H1 (cell line): ENCODE results near the gene PEX5L. TPM values are rescaled to one million over a fixed set of nuclear protein-coding genes. Genes with fewer than 3 reads are reported as not detected.

Experiments
- CTCF ChIA-PET: fragments of 300-600 bp; sonication (Branson Sonifier 250); formaldehyde crosslinking; loops from one replicate; lab custom pipeline; 2021; ENCODE audit not compliant: partially characterized antibody; lab: Charles Lee
- POLR2A ChIA-PET: fragments of 300-600 bp; sonication (Branson Sonifier 250); formaldehyde crosslinking; loops from one replicate; lab custom pipeline; 2021; ENCODE audit warnings: inconsistent platforms; ENCODE audit not compliant: partially characterized antibody; lab: Charles Lee
- DNase-seq, 2 experiments: peaks; one replicate each; pipeline versions ENCODE4 v3.0.0 to v3.0.0-alpha.2; 2010 to 2022; ENCODE audit warnings: low spot score in 2 of 2, low read depth in 1 of 2, mixed read lengths in 1 of 2
- FAIRE-seq: peaks from 2 replicates; lab custom pipeline; 2011; peaks lifted over from hg19 to GRCh38; lab: Jason Lieb, UNC
- H2AFZ ChIP-seq: 2 replicates; pipeline ENCODE4 v1.8.1; 2012; ENCODE audit warnings: low read length, inconsistent platforms
- H2AK5ac ChIP-seq: 2 replicates; pipeline ENCODE4 v1.6.1; 2013; ENCODE audit warnings: low read depth, low read length
- H2BK120ac ChIP-seq: replicated peaks from 2 replicates; pipeline ENCODE3; 2013; ENCODE audit warnings: low read depth, low read length, inconsistent platforms
- H2BK12ac ChIP-seq: 2 replicates; pipeline ENCODE4 v1.6.1; 2013; ENCODE audit warnings: low read depth, low read length
- H2BK15ac ChIP-seq: 2 replicates; pipeline ENCODE4 v1.6.1; 2013; ENCODE audit warnings: low read length
- H2BK20ac ChIP-seq: 2 replicates; pipeline ENCODE4 v1.6.1; 2013; ENCODE audit warnings: low read length
- H2BK5ac ChIP-seq: 2 replicates; pipeline ENCODE4 v1.6.1; 2013; ENCODE audit warnings: low read depth, low read length
- H3K14ac ChIP-seq: 2 replicates; pipeline ENCODE4 v1.6.1; 2013; ENCODE audit warnings: inconsistent platforms; ENCODE audit not compliant: insufficient read length
- H3K18ac ChIP-seq: 2 replicates; pipeline ENCODE4 v1.6.1; 2013; ENCODE audit warnings: low read length; ENCODE audit errors: extremely low read depth
- H3K23ac ChIP-seq: 2 replicates; pipeline ENCODE4 v1.6.1; 2013; ENCODE audit warnings: inconsistent platforms; ENCODE audit not compliant: insufficient read length
- H3K23me2 ChIP-seq: 2 replicates; pipeline ENCODE4 v1.6.1; 2013; ENCODE audit warnings: low read depth, low read length
- H3K27ac ChIP-seq: 2 replicates; pipeline ENCODE4 v1.6.1; 2011; ENCODE audit warnings: low read depth, low read length, inconsistent platforms
- H3K27me3 ChIP-seq, 4 experiments: replicated peaks in 1 of 4; 1 replicate in 1 of 4; 2 replicates in 3 of 4; pipeline versions ENCODE4 v1.6.1 to v1.8.1; 2011 to 2013; ENCODE audit warnings: low read length in 3 of 4, mild to moderate bottlenecking in 3 of 4, inconsistent platforms in 2 of 4, mixed read lengths in 2 of 4, moderate library complexity in 1 of 4; ENCODE audit not compliant: control insufficient read depth in 3 of 4, insufficient read depth in 3 of 4; ENCODE audit errors: extremely low read depth in 1 of 4
- H3K36me3 ChIP-seq, 4 experiments: 2 replicates each; pipeline versions ENCODE4 v1.6.1 to v1.8.1; 2011 to 2013; ENCODE audit warnings: mild to moderate bottlenecking in 4 of 4, low read length in 3 of 4, moderate library complexity in 2 of 4, control low read depth in 1 of 4, inconsistent platforms in 1 of 4; ENCODE audit not compliant: insufficient read depth in 4 of 4, control insufficient read depth in 2 of 4
- H3K4ac ChIP-seq: replicated peaks from 2 replicates; pipeline ENCODE3; 2013; ENCODE audit warnings: low read length, low read depth, mixed read lengths, inconsistent platforms; ENCODE audit not compliant: insufficient read length
- H3K4me1 ChIP-seq, 4 experiments: replicated peaks in 1 of 4; 1 replicate in 1 of 4; 2 replicates in 3 of 4; pipeline versions ENCODE4 v1.6.1 to v1.8.1; 2011 to 2013; ENCODE audit warnings: low read length in 3 of 4, inconsistent platforms in 2 of 4, mixed read lengths in 1 of 4; ENCODE audit not compliant: insufficient read depth in 4 of 4, control insufficient read depth in 3 of 4
- H3K4me2 ChIP-seq, 2 experiments: 2 replicates each; pipeline versions ENCODE4 v1.6.1 to v1.8.1; 2011 to 2013; ENCODE audit warnings: low read depth in 2 of 2, low read length in 2 of 2, control low read depth in 1 of 2, inconsistent platforms in 1 of 2, mild to moderate bottlenecking in 1 of 2; ENCODE audit not compliant: insufficient read depth in 1 of 2
- H3K4me3 ChIP-seq, 4 experiments: fragments of 200-600, 300-600 bp in 1 of 4; sonication (generic), shearing (Covaris generic), sonication (Bioruptor Twin) in 1 of 4; 2 replicates each; pipeline versions ENCODE4 v1.5.1 to v1.8.1; 2011 to 2016; ENCODE audit warnings: low read length in 4 of 4, low read depth in 3 of 4, control low read depth in 2 of 4, inconsistent platforms in 2 of 4, mild to moderate bottlenecking in 2 of 4, mixed read lengths in 1 of 4, moderate library complexity in 1 of 4; ENCODE audit not compliant: insufficient read depth in 2 of 4; ENCODE audit errors: extremely low read depth in 1 of 4
- H3K56ac ChIP-seq: replicated peaks from 2 replicates; pipeline ENCODE3; 2013; ENCODE audit warnings: low read depth, mild to moderate bottlenecking, mixed read lengths, low read length, inconsistent platforms; ENCODE audit not compliant: insufficient read length
- H3K79me1 ChIP-seq: 2 replicates; pipeline ENCODE4 v1.6.1; 2013; ENCODE audit warnings: low read depth, low read length, control low read depth
- H3K79me2 ChIP-seq, 2 experiments: 2 replicates each; pipeline versions ENCODE4 v1.6.1 to v1.8.1; 2012 to 2013; ENCODE audit warnings: low read length in 2 of 2, mild to moderate bottlenecking in 2 of 2, inconsistent platforms in 1 of 2; ENCODE audit not compliant: insufficient read depth in 2 of 2, control insufficient read depth in 1 of 2
- H3K9ac ChIP-seq, 4 experiments: replicated peaks in 1 of 4; 1 replicate in 1 of 4; 2 replicates in 3 of 4; pipeline versions ENCODE4 v1.6.1 to v1.8.1; 2011 to 2013; ENCODE audit warnings: low read depth in 3 of 4, low read length in 3 of 4, control low read depth in 2 of 4, mild to moderate bottlenecking in 2 of 4, moderate library complexity in 2 of 4, inconsistent platforms in 1 of 4; ENCODE audit errors: extremely low read depth in 1 of 4
- H3K9me3 ChIP-seq, 2 experiments: 2 replicates each; pipeline versions ENCODE4 v1.6.1 to v1.8.1; 2012 to 2013; ENCODE audit warnings: mild to moderate bottlenecking in 2 of 2, moderate library complexity in 2 of 2, control low read depth in 1 of 2, inconsistent platforms in 1 of 2, low read depth in 1 of 2, low read length in 1 of 2, mixed read lengths in 1 of 2; ENCODE audit not compliant: insufficient read depth in 2 of 2
- H4K20me1 ChIP-seq, 2 experiments: replicated peaks in 1 of 2; 2 replicates each; pipeline versions ENCODE3 to v1.8.1; 2011 to 2013; ENCODE audit warnings: inconsistent platforms in 2 of 2, low read length in 2 of 2, mild to moderate bottlenecking in 1 of 2; ENCODE audit not compliant: insufficient read depth in 2 of 2, control insufficient read depth in 1 of 2
- H4K5ac ChIP-seq: 2 replicates; pipeline ENCODE4 v1.6.1; 2013; ENCODE audit warnings: low read length, low read depth, mixed read lengths, inconsistent platforms; ENCODE audit not compliant: insufficient read length
- H4K8ac ChIP-seq: 2 replicates; pipeline ENCODE4 v1.8.0; 2013; ENCODE audit warnings: mild to moderate bottlenecking, moderate library complexity, low read length, inconsistent platforms; ENCODE audit not compliant: insufficient read depth; ENCODE audit errors: extremely low read depth
- H4K91ac ChIP-seq: replicated peaks from 2 replicates; pipeline ENCODE3; 2013; ENCODE audit warnings: low read length, mixed read lengths, inconsistent platforms; ENCODE audit not compliant: insufficient read length
- ATF2 ChIP-seq: IDR thresholded peaks from 2 replicates; pipeline ENCODE4 v1.6.1; 2012; ENCODE audit warnings: low read length, inconsistent platforms
- BACH1 ChIP-seq: IDR thresholded peaks from 2 replicates; pipeline ENCODE4 v1.6.1; 2012; ENCODE audit warnings: low read length, improper control_type of control experiment
- CREB1 ChIP-seq: IDR thresholded peaks from 2 replicates; pipeline ENCODE4 v1.6.1; 2012; ENCODE audit warnings: inconsistent platforms
- EZH2 ChIP-seq: fragments of 200-600 bp; sonication (generic); IDR thresholded peaks from 2 replicates; pipeline ENCODE4 v1.7.1; 2012; ENCODE audit warnings: low read depth, mild to moderate bottlenecking, moderate library complexity, low read length, inconsistent platforms; ENCODE audit not compliant: severe bottlenecking
- SIRT6 ChIP-seq: IDR thresholded peaks from one replicate; pipeline ENCODE4 v1.7.1; 2012; ENCODE audit warnings: low read length, inconsistent platforms
- SP1 ChIP-seq: IDR thresholded peaks from 2 replicates; pipeline ENCODE4 v1.6.1; 2011; ENCODE audit warnings: low read depth, low read length
- WGBS, 2 experiments: shearing (Covaris generic) in 1 of 2; methylation state at CpG; one replicate each; pipeline versions ENCODE4 v1.1.6 to v1.1.7; 2013 to 2015; ENCODE audit warnings: low lambda C conversion rate in 2 of 2, mixed read lengths in 2 of 2, inconsistent platforms in 1 of 2, low coverage in 1 of 2, missing lambda C conversion rate in 1 of 2; ENCODE audit not compliant: insufficient replicate concordance in 2 of 2, insufficient coverage in 1 of 2, insufficient read length in 1 of 2; ENCODE audit errors: extremely low coverage in 1 of 2, missing lambda C conversion rate in 1 of 2; 5-methylcytosine and 5-hydroxymethylcytosine counted together
- polyA plus RNA-seq, 7 experiments: library from polyadenylated mRNA; depleted of rRNA in 3 of 7; stranded (reverse) in 5 of 7; unstranded in 2 of 7; fragments of >200 nt in 5 of 7; fragments of 200-250 nt in 2 of 7; gene quantifications; 1 replicate in 5 of 7; 2 replicates in 1 of 7; 4 replicates in 1 of 7; pipeline versions ENCODE4 v1.2.1 to v1.2.3, GENCODE V29; 2011 to 2013; ENCODE audit warnings: missing spikeins in 2 of 7, mixed read lengths in 2 of 7
- total RNA-seq: library from RNA; stranded (reverse); fragmentation: NEBNext Ultra II Directional; extraction: Animal tissue kit (Norgen Biotek cat#: 25700); gene quantifications from 2 replicates; pipeline ENCODE4 v1.2.1, GENCODE V29; 2021

Gene PEX5L
- total and polyA plus RNA-seq, 2 of the 8 experiments (the other 6 are each of a cell fraction or from before 2014, with no cell fraction given) = 0.80 to 4.2 TPM

DNA sequence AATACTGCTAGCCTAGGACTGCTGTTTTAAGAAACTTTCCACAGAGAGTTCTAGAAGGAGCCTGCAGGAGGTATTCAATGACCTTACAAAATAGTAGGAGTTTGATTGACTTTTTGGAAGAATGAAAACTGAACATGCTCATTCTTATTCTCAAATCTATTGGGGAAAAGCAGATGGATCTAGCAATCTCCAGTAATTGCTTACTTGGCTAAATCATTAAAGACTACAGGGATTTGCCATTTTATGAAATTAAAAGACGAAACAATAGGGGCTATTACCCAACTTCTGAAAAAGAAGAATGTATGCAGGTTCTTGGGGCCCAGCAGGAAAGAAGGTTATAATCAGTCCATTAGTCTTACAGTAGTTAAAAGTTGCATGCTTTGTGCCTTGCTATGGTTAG, 29.9 kb upstream of the PEX5L start:
- Histone ChIP-seq H3K14ac (no peak overlapping the region), H3K4me1 (peaks cover 0 to 4% (median 0%) of the 10 kb centered on the region in 4 experiments; a peak in 1 of 7 replicates), H3K27me3 (no peaks in the 10 kb centered on the region), H3K4ac (no peak overlapping the region), H4K5ac (no peak overlapping the region), H3K79me2 (no peaks in the 10 kb centered on the region), H3K4me3 (no peak overlapping the region), H2BK120ac (no peak overlapping the region), H3K9me3 (no peaks in the 10 kb centered on the region), H3K9ac (no peak overlapping the region), H2AK5ac (no peak overlapping the region), H3K18ac (no peak overlapping the region), H3K79me1 (no peaks in the 10 kb centered on the region), H4K8ac (no peak overlapping the region), H3K23me2 (no peaks in the 10 kb centered on the region), H2BK15ac (no peak overlapping the region), H3K36me3 (no peaks in the 10 kb centered on the region), H3K4me2 (no peak overlapping the region), H3K23ac (no peak overlapping the region), H2AFZ (no peak overlapping the region), H3K56ac (no peak overlapping the region), H4K20me1 (no peaks in the 10 kb centered on the region), H2BK20ac (no peak overlapping the region), H4K91ac (no peak overlapping the region), H3K27ac (no peak overlapping the region), H2BK12ac (no peak overlapping the region), H2BK5ac (no peak overlapping the region)
- 100% methylated on average over 1 of the region's 1 CpG; no CpG with 5 or more reads in 1 of the 2 experiments for WGBS, 2 experiments
- TF ChIP-seq BACH1 (no peak), ATF2 (no peak), SP1 (no peak), CREB1 (no peak), SIRT6 (no peak), EZH2 (no peak)
- FAIRE-seq = no peak
- DNase-seq = no peak
- CTCF ChIA-PET = no interaction called here
- POLR2A ChIA-PET = no interaction called here
